Measurements from ENCODE around the gene UBE2J2.

GRCh38 chr1:1259119-1259488, 14.6 kb downstream of the UBE2J2 start:
- TF ChIP-seq CTCF (IDR thresholded peaks at IDR 0.05; ENCODE audit: borderline replicate concordance, extremely low read depth, low read length, poor library complexity, severe bottlenecking): no peak
- no peak for TF ChIP-seq EZH2 (IDR thresholded peaks at IDR 0.05; ENCODE audit: borderline replicate concordance, low read depth, low read length, severe bottlenecking)

Measured in DND-41 (cell line).